GM18907 (cell line): ENCODE measurements around the gene IL1R2.

Experiments
- ATAC-seq: cut with Tn5 transposase; IDR thresholded peaks from one replicate; pipeline ENCODE4 v1.9.1; 2021; ENCODE audit warnings: mild to moderate bottlenecking, moderate library complexity; ENCODE audit not compliant: unreplicated experiment

The IL1R2 gene

GRCh38 chr2:102074152-102074783 lies 82.5 kb downstream of the IL1R2 start:
- no peak for ATAC-seq

GRCh38 chr2:102075479-102075878 lies 83.7 kb downstream of the IL1R2 start:
- ATAC-seq: no peak

GRCh38 chr2:102076512-102076911 lies 84.8 kb downstream of the IL1R2 start:
- ATAC-seq: no peak
